Endothelial cell of umbilical vein (primary cell): Measurements from ENCODE around the gene NKX2-8. TPM values are rescaled to one million over a fixed set of nuclear protein-coding genes. Genes with fewer than 3 reads are reported as not detected.

Experiments used
- BruUV-seq: library from RNA; stranded (reverse); fragments of 400-500 nt; replicated peaks from 2 replicates; lab custom pipeline; 2021; lab: Mats Ljungman, UMichigan
- CTCF ChIA-PET: fragments of 300-600, 350-600 bp; sonication (Branson Sonifier 250); formaldehyde crosslinking; loops from one replicate; lab custom pipeline; 2021; ENCODE audit warnings: antibody characterized with exemption, inconsistent platforms; lab: Charles Lee
- POLR2A ChIA-PET: fragments of 300-600, 350-600 bp; sonication (Branson Sonifier 250); formaldehyde crosslinking; loops from one replicate; lab custom pipeline; 2021; ENCODE audit warnings: antibody characterized with exemption, inconsistent platforms; lab: Charles Lee
- DNase-seq: peaks from one replicate; pipeline ENCODE4 v3.0.0-alpha.2; 2011; ENCODE audit warnings: low read depth, low spot score
- FAIRE-seq: peaks from 2 replicates; lab custom pipeline; 2011; peaks lifted over from hg19 to GRCh38; lab: Jason Lieb, UNC
- H2AFZ ChIP-seq: 2 replicates; pipeline ENCODE4 v1.6.0; 2012; ENCODE audit warnings: low read depth, low read length, control low read depth, inconsistent platforms
- H3K27ac ChIP-seq: 2 replicates; pipeline ENCODE4 v1.5.1; 2011; ENCODE audit warnings: low read depth, mild to moderate bottlenecking, control low read depth, low read length, moderate library complexity; ENCODE audit not compliant: insufficient read depth
- H3K27me3 ChIP-seq, 2 experiments: 2 replicates each; pipeline versions ENCODE4 v1.6.0 to v1.6.1; 2011; ENCODE audit warnings: low read length in 2 of 2, mixed read lengths in 1 of 2; ENCODE audit not compliant: control insufficient read depth in 2 of 2, insufficient read depth in 2 of 2
- H3K36me3 ChIP-seq, 2 experiments: 2 replicates in 1 of 2; 3 replicates in 1 of 2; pipeline ENCODE4 v1.5.1; 2011; ENCODE audit warnings: low read length in 2 of 2, mild to moderate bottlenecking in 1 of 2, moderate library complexity in 1 of 2; ENCODE audit not compliant: control insufficient read depth in 2 of 2, insufficient read depth in 2 of 2; ENCODE audit errors: extremely low read depth in 1 of 2
- H3K4me1 ChIP-seq: 3 replicates; pipeline ENCODE4 v1.5.1; 2011; ENCODE audit warnings: mild to moderate bottlenecking, low read length; ENCODE audit not compliant: control insufficient read depth, insufficient read depth; ENCODE audit errors: extremely low read depth
- H3K4me2 ChIP-seq: 2 replicates; pipeline ENCODE4 v1.6.1; 2011; ENCODE audit warnings: low read length, control low read depth, mixed read lengths; ENCODE audit not compliant: insufficient read depth
- H3K4me3 ChIP-seq, 3 experiments: fragments of 200-600 bp in 1 of 3; sonication (generic), shearing (Covaris generic) in 1 of 3; replicated peaks in 1 of 3; 2 replicates each; pipeline ENCODE4 v1.5.1; 2011 to 2016; ENCODE audit warnings: control low read depth in 3 of 3, low read length in 3 of 3, mild to moderate bottlenecking in 2 of 3, inconsistent platforms in 1 of 3, low read depth in 1 of 3, moderate library complexity in 1 of 3; ENCODE audit not compliant: insufficient read depth in 1 of 3
- H3K79me2 ChIP-seq: 2 replicates; pipeline ENCODE4 v1.6.0; 2012; ENCODE audit warnings: low read length, inconsistent platforms; ENCODE audit not compliant: control insufficient read depth, insufficient read depth
- H3K9ac ChIP-seq: replicated peaks from 2 replicates; pipeline ENCODE3; 2011; ENCODE audit warnings: low read length, control low read depth; ENCODE audit not compliant: insufficient read depth; ENCODE audit errors: extremely low read depth
- H3K9me1 ChIP-seq: replicated peaks from 3 replicates; pipeline ENCODE4 v1.6.0; 2011; ENCODE audit warnings: mild to moderate bottlenecking, low read length; ENCODE audit not compliant: control insufficient read depth, insufficient read depth; ENCODE audit errors: extremely low read depth
- H3K9me3 ChIP-seq: replicated peaks from 2 replicates; pipeline ENCODE4 v1.5.1; 2012; ENCODE audit warnings: low read length, inconsistent platforms; ENCODE audit not compliant: control insufficient read depth, insufficient read depth
- H4K20me1 ChIP-seq: replicated peaks from 2 replicates; pipeline ENCODE3; 2011; ENCODE audit warnings: mild to moderate bottlenecking, low read length; ENCODE audit not compliant: control insufficient read depth, insufficient read depth; ENCODE audit errors: extremely low read depth
- EZH2 ChIP-seq: IDR thresholded peaks from 2 replicates; pipeline ENCODE4 v1.6.1; 2012; ENCODE audit warnings: borderline replicate concordance, low read depth, mild to moderate bottlenecking, moderate library complexity, low read length, inconsistent platforms; ENCODE audit not compliant: severe bottlenecking
- FOS ChIP-seq: IDR thresholded peaks from 2 replicates; pipeline ENCODE4 v1.6.1; 2011; ENCODE audit warnings: mild to moderate bottlenecking, low read length, moderate library complexity, borderline replicate concordance; ENCODE audit not compliant: insufficient read depth
- GATA2 ChIP-seq: IDR thresholded peaks from 2 replicates; pipeline ENCODE4 v1.7.0; 2011; ENCODE audit warnings: low read depth, mild to moderate bottlenecking, moderate library complexity, mixed read lengths, low read length; ENCODE audit not compliant: insufficient read length, insufficient read depth
- JUN ChIP-seq: IDR thresholded peaks from 2 replicates; pipeline ENCODE4 v1.6.1; 2011; ENCODE audit warnings: borderline replicate concordance, low read depth; ENCODE audit not compliant: insufficient read length, insufficient read depth
- MYC ChIP-seq: IDR thresholded peaks from one replicate; pipeline ENCODE4 v1.6.1; 2011; ENCODE audit warnings: mild to moderate bottlenecking, low read depth, low read length
- POLR2A ChIP-seq: IDR thresholded peaks from 2 replicates; pipeline ENCODE4 v1.6.1; 2012; ENCODE audit warnings: low read depth, mild to moderate bottlenecking, control low read depth, low read length
- POLR2AphosphoS5 ChIP-seq: IDR thresholded peaks from 2 replicates; pipeline ENCODE4 v1.6.1; 2012; ENCODE audit warnings: low read depth, mild to moderate bottlenecking, control low read depth, low read length, moderate library complexity; ENCODE audit not compliant: insufficient read depth
- dilution Hi-C: fragments of 300-500 bp; cut with MboI; formaldehyde crosslinking; loops from one replicate; pipeline ENCODE4 v1.15.0; 2019; ENCODE audit warnings: low sequenced_read_pairs; ENCODE audit not compliant: extremely low pct_ligation_motif_present
- intact Hi-C: fragments of 100-400 bp; cut with micrococcal nuclease; formaldehyde crosslinking; loops from one replicate; pipeline ENCODE4 v1.10.0; 2022
- polyA plus RNA-seq, 4 experiments: library from polyadenylated mRNA; depleted of rRNA in 3 of 4; stranded (reverse) in 3 of 4; unstranded in 1 of 4; fragments of >200 nt; gene quantifications; 2 replicates each; pipeline versions ENCODE4 v1.2.1 to v1.2.3, GENCODE V29; 2011 to 2012; ENCODE audit warnings: missing spikeins in 1 of 4
- total RNA-seq: library from RNA; stranded (reverse); gene quantifications from 2 replicates; pipeline ENCODE4 v1.2.3, GENCODE V29; 2021
- TF ChIP-seq, protein P1 (sequence below), 2 donors: IDR thresholded peaks; 1 replicate in 1 of 2; 2 replicates in 1 of 2; pipeline ENCODE4 v1.5.1; 2011; ENCODE audit warnings: low read length in 2 of 2, mild to moderate bottlenecking in 2 of 2, moderate library complexity in 2 of 2, control low read depth in 1 of 2, inconsistent platforms in 1 of 2, low read depth in 1 of 2; ENCODE audit not compliant: insufficient read depth in 1 of 2; ENCODE audit errors: extremely low read depth in 1 of 2
- TF ChIP-seq, protein P2 (sequence below): IDR thresholded peaks from 2 replicates; pipeline ENCODE4 v1.6.1; 2011; ENCODE audit not compliant: insufficient read depth, insufficient read length

NKX2-8 gene
- total and polyA plus RNA-seq, 2 donors (not counting 3 experiments of a cell fraction or from before 2014, with no cell fraction given) = not detected

- Histone ChIP-seq H3K36me3 (no peaks in the 10 kb centered on the region), H3K9me3 (no peaks in the 10 kb centered on the region), H3K9me1 (no peaks in the 10 kb centered on the region), H3K4me1 (no peaks in the 10 kb centered on the region), H2AFZ (no peak overlapping the region), H3K27ac (no peak overlapping the region), H3K9ac (no peak overlapping the region), H3K27me3 (peaks cover 0 to 2% of the 10 kb centered on the region in 2 experiments), H3K4me3 (no peak overlapping the region), H3K79me2 (no peaks in the 10 kb centered on the region), H4K20me1 (no peaks in the 10 kb centered on the region), H3K4me2 (no peak overlapping the region)
- TF ChIP-seq EZH2 = no peak
- no peak for TF ChIP-seq MYC
- no peak for TF ChIP-seq JUN
- TF ChIP-seq GATA2 = no peak
- no peak for TF ChIP-seq FOS
- TF ChIP-seq POLR2A = no peak
- no peak for TF ChIP-seq POLR2AphosphoS5
- TF ChIP-seq, protein P1, sequence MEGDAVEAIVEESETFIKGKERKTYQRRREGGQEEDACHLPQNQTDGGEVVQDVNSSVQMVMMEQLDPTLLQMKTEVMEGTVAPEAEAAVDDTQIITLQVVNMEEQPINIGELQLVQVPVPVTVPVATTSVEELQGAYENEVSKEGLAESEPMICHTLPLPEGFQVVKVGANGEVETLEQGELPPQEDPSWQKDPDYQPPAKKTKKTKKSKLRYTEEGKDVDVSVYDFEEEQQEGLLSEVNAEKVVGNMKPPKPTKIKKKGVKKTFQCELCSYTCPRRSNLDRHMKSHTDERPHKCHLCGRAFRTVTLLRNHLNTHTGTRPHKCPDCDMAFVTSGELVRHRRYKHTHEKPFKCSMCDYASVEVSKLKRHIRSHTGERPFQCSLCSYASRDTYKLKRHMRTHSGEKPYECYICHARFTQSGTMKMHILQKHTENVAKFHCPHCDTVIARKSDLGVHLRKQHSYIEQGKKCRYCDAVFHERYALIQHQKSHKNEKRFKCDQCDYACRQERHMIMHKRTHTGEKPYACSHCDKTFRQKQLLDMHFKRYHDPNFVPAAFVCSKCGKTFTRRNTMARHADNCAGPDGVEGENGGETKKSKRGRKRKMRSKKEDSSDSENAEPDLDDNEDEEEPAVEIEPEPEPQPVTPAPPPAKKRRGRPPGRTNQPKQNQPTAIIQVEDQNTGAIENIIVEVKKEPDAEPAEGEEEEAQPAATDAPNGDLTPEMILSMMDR (IDR thresholded peaks at IDR 0.05; ENCODE audit: extremely low read depth in 1 of 2, insufficient read depth in 1 of 2, low read depth in 1 of 2, low read length in 2 of 2) = no peak
- TF ChIP-seq, protein P2, sequence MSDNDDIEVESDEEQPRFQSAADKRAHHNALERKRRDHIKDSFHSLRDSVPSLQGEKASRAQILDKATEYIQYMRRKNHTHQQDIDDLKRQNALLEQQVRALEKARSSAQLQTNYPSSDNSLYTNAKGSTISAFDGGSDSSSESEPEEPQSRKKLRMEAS = no peak
- CTCF ChIA-PET = no interaction called here
- POLR2A ChIA-PET = no interaction called here
- dilution Hi-C loops (no loop called here), intact Hi-C loops (no loop called here)
- FAIRE-seq (no peak), DNase-seq (no peak)
- no TSS peak for BruUV-seq
These were observed 36.7 kb upstream of the NKX2-8 start for GRCh38 chr14:36619131-36619530.
